CD4-positive, CD25-positive, alpha-beta regulatory T cell (primary cell): ENCODE measurements around the gene NEDD4. TPM values are rescaled to one million over a fixed set of nuclear protein-coding genes. Genes with fewer than 3 reads are reported as not detected.
"Not testable (repeated sequence)": the region's sequence is repeated elsewhere in the genome, so short reads cannot be mapped to it uniquely, and the experiment has no call there.

Source experiments
- ATAC-seq, 2 donors: fragments of 150-1000 bp; cut with Tn5 transposase; one replicate each; pipeline ENCODE4 v1.10.0; 2021; ENCODE audit warnings: low read depth in 2 of 2, moderate number of reproducible peaks in 2 of 2, moderate library complexity in 1 of 2
- DNase-seq, 3 donors: peaks; one replicate each; pipeline versions ENCODE4 v3.0.0 to v3.0.0-alpha.2; 2012 to 2022; ENCODE audit warnings: mixed read lengths in 1 of 3
- H3K27ac ChIP-seq: one replicate; pipeline ENCODE4 v1.7.0; 2013; ENCODE audit warnings: mild to moderate bottlenecking, low read length; ENCODE audit not compliant: insufficient read depth, poor library complexity, severe bottlenecking
- H3K27me3 ChIP-seq: one replicate; pipeline ENCODE4 v1.7.0; 2013; ENCODE audit warnings: low read length; ENCODE audit not compliant: control insufficient read depth, insufficient read depth
- H3K36me3 ChIP-seq: one replicate; pipeline ENCODE4 v1.7.0; 2013; ENCODE audit warnings: mild to moderate bottlenecking, low read length, moderate library complexity; ENCODE audit not compliant: control insufficient read depth, insufficient read depth
- H3K4me1 ChIP-seq: 2 replicates; pipeline ENCODE4 v1.7.0; 2013; ENCODE audit warnings: mild to moderate bottlenecking, low read length; ENCODE audit not compliant: insufficient read depth, control insufficient read depth, poor library complexity, severe bottlenecking
- H3K4me3 ChIP-seq: one replicate; pipeline ENCODE4 v1.7.0; 2013; ENCODE audit warnings: low read depth, mild to moderate bottlenecking, low read length, moderate library complexity
- H3K9me3 ChIP-seq, 2 experiments: 1 replicate in 1 of 2; 2 replicates in 1 of 2; pipeline ENCODE4 v1.7.0; 2013; ENCODE audit warnings: low read length in 2 of 2, mild to moderate bottlenecking in 1 of 2, moderate library complexity in 1 of 2; ENCODE audit not compliant: control insufficient read depth in 2 of 2
- H3K27ac Mint-ChIP-seq, 3 donors: one replicate each; pipeline ENCODE4 v1.8.0; 2020 to 2022; ENCODE audit warnings: mild to moderate bottlenecking in 3 of 3, mixed read lengths in 3 of 3, moderate library complexity in 2 of 3
- H3K27me3 Mint-ChIP-seq: one replicate; pipeline ENCODE4 v1.8.0; 2022; ENCODE audit warnings: mild to moderate bottlenecking, mixed read lengths
- H3K36me3 Mint-ChIP-seq: one replicate; pipeline ENCODE4 v1.8.0; 2020; ENCODE audit warnings: mixed read lengths
- H3K4me1 Mint-ChIP-seq, 4 donors: one replicate each; pipeline ENCODE4 v1.8.0; 2020 to 2022; ENCODE audit warnings: mixed read lengths in 4 of 4, mild to moderate bottlenecking in 1 of 4
- H3K4me3 Mint-ChIP-seq, 4 donors: one replicate each; pipeline ENCODE4 v1.8.0; 2020 to 2022; ENCODE audit warnings: mild to moderate bottlenecking in 4 of 4, mixed read lengths in 4 of 4, moderate library complexity in 3 of 4
- H3K9me3 Mint-ChIP-seq, 7 donors: one replicate each; pipeline ENCODE4 v1.8.0; 2020 to 2022; ENCODE audit warnings: mixed read lengths in 7 of 7, mild to moderate bottlenecking in 3 of 7, moderate library complexity in 2 of 7
- polyA plus RNA-seq, 4 donors: library from polyadenylated mRNA; unstranded; fragments of 300-500 nt; fragmentation: Illumina TruSeq; gene quantifications; one replicate each; pipeline ENCODE4 v1.2.3, GENCODE V29; 2021
- total RNA-seq: library from RNA; stranded (reverse); gene quantifications from one replicate; pipeline ENCODE4 v1.2.3, GENCODE V29; 2022

NEDD4 gene
- total and polyA plus RNA-seq, 5 donors from 2014 or later, result 2.4 to 10.0 (median 5.6) TPM

DNA sequence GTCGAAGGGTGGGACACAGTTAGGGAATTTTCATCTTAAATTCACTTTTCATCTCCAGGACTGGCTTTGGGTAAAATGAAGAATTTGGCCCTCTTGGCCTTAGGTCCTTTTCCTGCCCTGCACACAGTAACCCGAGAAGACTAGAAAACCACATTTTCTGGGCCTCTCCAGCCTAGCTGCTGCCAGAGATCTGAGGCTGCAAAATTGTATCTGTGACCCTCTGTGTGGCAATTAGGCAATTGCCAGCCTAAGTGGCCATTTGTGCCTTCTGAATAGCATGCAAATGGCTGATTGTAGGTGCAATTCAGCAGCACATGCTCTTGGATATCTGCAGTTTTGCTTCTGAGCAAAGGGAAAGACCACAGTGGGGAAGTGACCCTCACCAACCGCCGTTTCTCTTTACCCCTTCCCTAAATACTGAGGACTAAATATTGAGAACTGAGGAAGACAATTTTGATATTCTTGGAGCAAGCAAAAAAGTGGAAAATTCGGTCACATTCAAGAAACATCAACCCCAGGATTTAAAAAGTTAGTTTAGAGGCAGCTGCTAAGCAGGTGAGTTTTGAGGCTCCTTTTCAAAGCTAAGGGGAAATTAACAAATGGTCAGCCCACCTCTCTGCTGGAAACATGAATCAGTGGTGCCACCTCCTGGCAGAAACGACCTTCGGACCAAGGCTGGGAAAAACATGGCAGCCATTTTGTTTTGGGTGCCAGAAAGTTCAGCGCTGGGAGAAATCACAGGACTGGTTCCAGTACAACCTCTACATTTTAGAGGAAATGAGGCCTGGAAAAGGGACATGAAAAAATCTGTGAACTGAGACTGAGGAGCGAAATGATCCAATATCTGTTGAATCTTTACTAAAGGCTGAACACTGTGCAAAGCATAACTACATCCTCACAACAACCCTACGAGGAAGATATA, 193.9 kb downstream of the NEDD4 start:
- H3K9me3 ChIP-seq, result peaks cover 0 to 3% of the 10 kb centered on the region in 2 experiments
- H3K4me1 Mint-ChIP-seq, result peaks cover 0 to 2% (median under 1%) of the 10 kb centered on the region in 4 donors
- H3K36me3 Mint-ChIP-seq, result no peaks in the 10 kb centered on the region
- H3K4me1 ChIP-seq, result no peaks in the 10 kb centered on the region
- H3K36me3 ChIP-seq, result no peaks in the 10 kb centered on the region
- ATAC-seq, result no peak
- H3K4me3 ChIP-seq, result no peak overlapping the region
- peaks cover 44% of the 10 kb centered on the region for H3K27me3 Mint-ChIP-seq
- peak in 1 of 3 donors; percentile 29 for DNase-seq
- no peak overlapping the region for H3K27ac Mint-ChIP-seq
- H3K27ac ChIP-seq, result no peak overlapping the region
- H3K9me3 Mint-ChIP-seq, result peaks cover 0 to 5% (median 0%) of the 10 kb centered on the region in 7 donors
- H3K4me3 Mint-ChIP-seq, result no peak overlapping the region
- peaks cover 5% of the 10 kb centered on the region for H3K27me3 ChIP-seq

DNA sequence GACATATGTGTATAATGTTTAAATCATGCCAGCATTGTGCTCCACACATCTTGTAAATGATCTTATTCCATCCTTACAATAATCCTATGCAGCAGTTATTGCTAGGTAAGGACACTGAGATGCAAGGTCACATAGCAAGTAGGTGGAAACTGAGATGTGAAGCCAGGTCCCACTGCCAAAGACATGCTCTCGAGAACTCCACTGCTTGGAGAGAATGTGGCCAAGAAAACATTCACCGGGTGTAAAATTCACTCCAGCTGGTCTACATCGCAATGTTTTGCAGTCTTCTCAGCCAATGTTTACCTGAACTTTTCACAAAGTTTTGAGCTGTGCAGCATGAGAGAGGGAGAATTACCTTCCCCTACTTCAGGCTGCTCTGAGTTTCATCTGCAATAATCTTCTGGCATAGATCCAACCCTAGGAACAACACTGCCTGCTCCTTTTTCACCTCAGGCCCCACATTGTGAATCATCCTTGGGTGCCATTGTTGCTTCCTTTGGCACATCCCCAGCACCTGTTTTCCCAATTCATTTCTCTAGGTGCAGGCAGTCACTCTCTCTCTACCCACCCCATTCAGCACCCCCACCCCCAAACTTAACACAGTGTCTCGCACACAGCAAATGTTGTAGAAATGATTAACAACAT, 197.0 kb downstream of the NEDD4 start:
- Mint-ChIP-seq H3K27me3 (peaks cover 38% of the 10 kb centered on the region), H3K27ac (no peak overlapping the region), H3K4me3 (no peak overlapping the region), H3K36me3 (no peaks in the 10 kb centered on the region), H3K9me3 (peaks cover 0 to 9% (median 3%) of the 10 kb centered on the region in 7 donors), H3K4me1 (peaks cover 0 to 2% (median under 1%) of the 10 kb centered on the region in 4 donors)
- Histone ChIP-seq H3K27ac (no peak overlapping the region), H3K36me3 (no peaks in the 10 kb centered on the region), H3K4me1 (no peaks in the 10 kb centered on the region), H3K27me3 (peaks cover 5% of the 10 kb centered on the region), H3K9me3 (peaks cover 0 to 3% of the 10 kb centered on the region in 2 experiments), H3K4me3 (no peak overlapping the region)
- no peak for ATAC-seq
- no peak for DNase-seq

DNA sequence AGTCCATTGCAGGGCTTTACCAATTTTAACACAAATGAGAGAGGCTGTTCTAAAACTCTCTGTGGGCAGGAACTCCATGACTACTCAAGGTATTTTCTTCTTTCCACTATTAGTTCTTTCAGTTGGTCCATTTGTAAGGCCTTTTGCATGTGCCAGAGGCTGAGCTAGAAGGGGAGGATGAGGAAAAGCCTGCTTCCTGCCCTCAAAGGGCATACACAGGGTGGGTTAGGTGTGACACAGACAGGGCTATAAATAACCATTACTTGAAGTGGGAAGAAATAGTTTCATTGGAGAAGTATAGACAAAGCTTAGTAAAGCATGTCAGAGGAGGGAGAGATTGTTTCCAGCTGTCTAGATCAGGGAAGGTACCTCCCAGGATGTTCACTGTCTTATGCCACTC, 198.4 kb downstream of the NEDD4 start:
- H3K27ac Mint-ChIP-seq, result no peak overlapping the region
- peaks cover 0 to 9% (median 3%) of the 10 kb centered on the region in 7 donors for H3K9me3 Mint-ChIP-seq
- no peak overlapping the region for H3K4me3 Mint-ChIP-seq
- ATAC-seq (no peak), DNase-seq (no peak)
- H3K4me1 Mint-ChIP-seq, result peaks cover 0 to 2% (median under 1%) of the 10 kb centered on the region in 4 donors
- H3K36me3 Mint-ChIP-seq, result no peaks in the 10 kb centered on the region
- Histone ChIP-seq H3K36me3 (no peaks in the 10 kb centered on the region), H3K27me3 (peaks cover 5% of the 10 kb centered on the region), H3K27ac (no peak overlapping the region), H3K4me1 (no peaks in the 10 kb centered on the region), H3K9me3 (peaks cover 0 to 3% of the 10 kb centered on the region in 2 experiments), H3K4me3 (no peak overlapping the region)
- peaks cover 33% of the 10 kb centered on the region for H3K27me3 Mint-ChIP-seq

DNA sequence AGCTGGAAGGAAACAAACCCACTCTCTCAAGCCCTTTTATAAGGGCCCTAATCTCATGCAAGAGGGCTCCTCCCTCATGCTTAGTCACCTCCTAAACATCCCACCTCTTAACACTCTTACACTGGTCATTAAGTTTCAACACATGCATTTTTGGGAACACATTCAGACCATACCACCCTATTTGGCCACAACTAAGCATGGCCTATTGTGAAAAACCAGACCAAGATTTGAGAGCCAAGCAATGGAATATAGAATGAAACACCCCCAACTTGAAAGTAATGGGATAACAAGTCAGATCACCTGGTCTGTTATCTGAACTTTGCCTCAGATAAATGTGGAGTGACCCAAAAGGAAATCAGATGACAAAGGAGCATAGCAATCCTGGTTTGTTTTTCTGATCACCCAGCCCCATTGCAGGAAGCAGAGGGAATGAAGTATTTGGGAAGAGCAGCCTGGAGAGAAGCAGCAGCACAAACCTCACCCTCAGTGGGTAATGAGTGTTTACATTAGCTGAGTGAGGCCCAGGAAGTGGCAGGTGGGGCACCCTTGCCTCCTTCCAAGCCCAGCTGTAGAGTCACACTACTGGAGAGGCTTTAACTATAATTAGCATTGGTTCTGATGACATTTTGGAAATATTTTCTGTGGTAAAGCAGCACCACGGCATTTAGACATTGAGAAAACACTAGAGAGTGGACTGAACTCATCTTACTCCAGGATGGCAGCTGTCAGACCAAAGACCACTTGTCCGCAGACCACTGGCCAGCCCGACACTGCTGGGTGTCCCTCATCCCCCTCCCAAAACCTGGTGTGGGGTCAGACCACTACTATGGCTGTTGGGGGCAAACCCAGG, 201.6 kb downstream of the NEDD4 start:
- H3K4me1 Mint-ChIP-seq, result no peaks in the 10 kb centered on the region
- Histone ChIP-seq H3K27me3 (peaks cover 5% of the 10 kb centered on the region), H3K9me3 (peaks cover 0 to 3% of the 10 kb centered on the region in 2 experiments), H3K36me3 (no peaks in the 10 kb centered on the region), H3K4me3 (no peak overlapping the region), H3K4me1 (no peaks in the 10 kb centered on the region), H3K27ac (no peak overlapping the region)
- no peak for ATAC-seq
- H3K4me3 Mint-ChIP-seq, result no peak overlapping the region
- H3K36me3 Mint-ChIP-seq, result no peaks in the 10 kb centered on the region
- H3K9me3 Mint-ChIP-seq, result peaks cover 0 to 9% (median 5%) of the 10 kb centered on the region in 7 donors
- peak overlapping the region in 1 of 3 donors; percentile 18 for H3K27ac Mint-ChIP-seq
- no peak for DNase-seq
- peaks cover 21% of the 10 kb centered on the region for H3K27me3 Mint-ChIP-seq

DNA sequence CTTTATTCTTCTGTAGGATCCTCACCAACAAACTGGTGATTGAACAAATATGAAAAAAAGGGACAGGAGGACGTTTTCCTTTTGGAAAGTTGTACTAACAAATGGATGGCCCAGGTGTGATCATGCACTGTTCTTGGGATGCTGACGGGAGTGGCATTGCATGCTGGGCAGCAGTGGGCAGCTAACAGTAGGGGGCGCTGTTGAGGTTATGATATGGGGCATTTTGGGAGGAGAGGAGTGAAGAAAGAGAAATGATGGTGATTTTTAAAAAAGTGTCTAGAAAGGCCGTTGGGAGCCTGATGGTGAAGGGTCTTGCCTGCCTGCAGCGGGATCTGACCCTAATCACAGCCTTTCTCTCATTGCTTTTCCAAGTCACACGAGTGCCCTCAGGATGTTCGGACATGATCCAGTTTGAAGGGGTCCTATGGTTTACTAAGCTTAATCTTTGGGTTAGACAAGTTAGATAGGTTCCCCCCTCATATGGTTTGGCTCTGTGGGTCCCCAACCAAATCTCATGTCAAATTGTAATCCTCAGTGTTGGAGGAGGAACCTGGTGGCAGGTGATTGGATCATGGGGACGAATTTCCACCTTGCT, 204.2 kb downstream of the NEDD4 start:
- ATAC-seq, result no peak

DNA sequence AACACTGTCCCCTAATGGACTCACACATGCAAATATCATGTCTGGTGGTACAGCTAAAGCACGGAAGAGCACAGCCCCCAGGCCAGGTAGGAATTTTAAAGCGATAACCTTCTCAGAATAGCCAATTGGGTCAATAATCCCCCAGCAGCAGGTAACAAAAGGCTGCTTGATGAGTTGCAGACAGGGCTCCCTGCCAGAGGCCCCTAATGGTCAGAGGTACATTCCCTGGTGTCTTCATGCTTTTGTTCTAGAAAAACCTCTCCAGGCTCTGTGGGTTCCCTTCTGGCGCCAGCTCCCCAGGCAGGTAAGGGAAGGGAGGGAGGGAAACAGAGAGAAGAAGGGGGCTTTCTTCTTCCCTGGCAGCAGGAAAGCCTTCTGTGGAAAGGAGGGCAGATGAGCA, 207.1 kb downstream of the NEDD4 start:
- peaks cover 28% of the 10 kb centered on the region for H3K27me3 Mint-ChIP-seq
- no peak overlapping the region for H3K27ac Mint-ChIP-seq
- DNase-seq, result no peak
- no peaks in the 10 kb centered on the region for H3K36me3 Mint-ChIP-seq
- no peak overlapping the region for H3K4me3 Mint-ChIP-seq
- no peak for ATAC-seq
- Histone ChIP-seq H3K4me1 (no peaks in the 10 kb centered on the region), H3K27ac (no peak overlapping the region), H3K9me3 (no peaks in the 10 kb centered on the region), H3K27me3 (peaks cover 2% of the 10 kb centered on the region), H3K36me3 (no peaks in the 10 kb centered on the region), H3K4me3 (no peak overlapping the region)
- no peaks in the 10 kb centered on the region for H3K4me1 Mint-ChIP-seq
- peaks cover 0 to 3% (median 0%) of the 10 kb centered on the region in 7 donors for H3K9me3 Mint-ChIP-seq

More for the DNA sequence above, 204.2 kb downstream of the NEDD4 start:
- peaks cover 14% of the 10 kb centered on the region for H3K27me3 Mint-ChIP-seq
- peak; percentile 6 to 41 (median 9) for DNase-seq
- H3K4me1 Mint-ChIP-seq, result no peaks in the 10 kb centered on the region
- H3K4me1 ChIP-seq, result no peaks in the 10 kb centered on the region
- H3K36me3 Mint-ChIP-seq, result no peaks in the 10 kb centered on the region
- H3K9me3 ChIP-seq, result no peaks in the 10 kb centered on the region
- H3K27me3 ChIP-seq, result no peaks in the 10 kb centered on the region
- H3K27ac Mint-ChIP-seq, result no peak overlapping the region
- no peak overlapping the region for H3K27ac ChIP-seq
- no peaks in the 10 kb centered on the region for H3K36me3 ChIP-seq
- no peak overlapping the region for H3K4me3 ChIP-seq
- H3K9me3 Mint-ChIP-seq, result peaks cover 0 to 8% (median 3%) of the 10 kb centered on the region in 7 donors
- no peak overlapping the region for H3K4me3 Mint-ChIP-seq

DNA sequence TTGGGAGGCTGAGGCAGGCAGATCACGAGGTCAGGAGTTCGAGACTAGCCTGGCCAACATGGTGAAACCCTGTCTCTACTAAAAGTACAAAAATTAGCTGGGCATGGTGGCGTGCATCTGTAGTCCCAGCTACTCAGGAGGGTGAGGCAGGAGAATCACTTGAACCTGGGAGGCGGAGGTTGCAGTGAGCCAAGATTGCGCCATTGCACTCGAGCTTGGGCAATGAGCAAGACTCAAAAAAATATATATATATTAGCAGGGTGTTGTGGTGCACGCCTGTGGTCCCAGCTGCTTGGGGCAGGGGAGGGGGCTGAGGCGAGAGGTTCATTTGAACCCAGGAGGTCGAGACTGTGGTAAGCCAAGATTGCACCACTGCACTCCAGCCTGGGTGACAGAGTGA, 207.8 kb downstream of the NEDD4 start:
- not testable (repeated sequence) for H3K36me3 Mint-ChIP-seq, H3K36me3 ChIP-seq, ATAC-seq, H3K27me3 ChIP-seq, H3K9me3 ChIP-seq, H3K4me3 Mint-ChIP-seq, H3K27ac ChIP-seq, H3K27ac Mint-ChIP-seq, DNase-seq, H3K9me3 Mint-ChIP-seq, H3K4me3 ChIP-seq, H3K4me1 ChIP-seq, H3K4me1 Mint-ChIP-seq
- peaks cover 28% of the 10 kb centered on the region for H3K27me3 Mint-ChIP-seq
